HT-29 (cell line): Measurements from ENCODE around the gene PCNT. TPM values are rescaled to one million over a fixed set of nuclear protein-coding genes. Genes with fewer than 3 reads are reported as not detected.
"Not testable (repeated sequence)": the region's sequence is repeated elsewhere in the genome, so short reads cannot be mapped to it uniquely, and the experiment has no call there.

Source experiments
- DNase-seq: peaks from one replicate; pipeline ENCODE4 v3.0.0-alpha.2; 2015; ENCODE audit warnings: low spot score
- total RNA-seq: library from RNA; depleted of rRNA; stranded (reverse); fragments of >200 nt; shearing (Covaris generic); gene quantifications from 2 replicates; pipeline ENCODE4 v1.2.3, GENCODE V29; 2014

PCNT gene
- total RNA-seq, 1 experiment from 2014 or later = 51.3 TPM

DNA sequence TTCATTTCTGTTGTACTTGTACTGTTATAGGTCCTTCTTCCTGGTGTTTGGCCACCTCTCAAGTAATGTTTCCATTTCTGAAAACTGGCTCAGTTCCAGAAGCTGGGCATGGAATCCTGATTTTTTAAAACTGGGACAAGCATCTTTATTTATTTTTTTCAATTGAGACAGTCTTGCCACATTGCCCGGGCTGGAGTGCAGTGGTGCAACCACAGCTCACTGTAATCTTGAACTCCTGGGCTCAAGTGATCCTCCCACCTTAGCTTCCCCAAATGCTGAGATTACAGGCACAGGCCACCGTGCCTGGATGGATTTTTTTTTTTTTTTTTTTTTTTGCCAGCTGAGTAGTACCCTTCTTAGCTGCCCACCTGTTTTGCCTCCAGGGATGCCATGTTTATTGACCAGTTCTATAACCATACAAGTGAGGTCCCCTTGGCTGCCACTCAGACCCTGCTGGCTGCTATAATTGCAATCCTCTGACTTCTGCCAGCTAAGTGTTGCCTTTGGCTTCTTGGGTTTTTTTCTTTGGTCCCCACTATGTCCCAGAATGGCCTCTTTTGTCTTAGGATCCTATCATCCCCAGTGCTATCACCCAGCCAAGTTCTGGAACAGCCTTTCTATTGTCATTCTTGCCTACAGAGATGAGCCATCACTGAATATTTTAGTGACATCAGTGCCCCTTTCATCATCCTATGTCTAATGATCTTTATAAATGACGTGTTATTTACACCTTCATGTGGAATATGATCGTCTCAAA lies 130.9 kb downstream of the PCNT start:
- DNase-seq = no peak

DNA sequence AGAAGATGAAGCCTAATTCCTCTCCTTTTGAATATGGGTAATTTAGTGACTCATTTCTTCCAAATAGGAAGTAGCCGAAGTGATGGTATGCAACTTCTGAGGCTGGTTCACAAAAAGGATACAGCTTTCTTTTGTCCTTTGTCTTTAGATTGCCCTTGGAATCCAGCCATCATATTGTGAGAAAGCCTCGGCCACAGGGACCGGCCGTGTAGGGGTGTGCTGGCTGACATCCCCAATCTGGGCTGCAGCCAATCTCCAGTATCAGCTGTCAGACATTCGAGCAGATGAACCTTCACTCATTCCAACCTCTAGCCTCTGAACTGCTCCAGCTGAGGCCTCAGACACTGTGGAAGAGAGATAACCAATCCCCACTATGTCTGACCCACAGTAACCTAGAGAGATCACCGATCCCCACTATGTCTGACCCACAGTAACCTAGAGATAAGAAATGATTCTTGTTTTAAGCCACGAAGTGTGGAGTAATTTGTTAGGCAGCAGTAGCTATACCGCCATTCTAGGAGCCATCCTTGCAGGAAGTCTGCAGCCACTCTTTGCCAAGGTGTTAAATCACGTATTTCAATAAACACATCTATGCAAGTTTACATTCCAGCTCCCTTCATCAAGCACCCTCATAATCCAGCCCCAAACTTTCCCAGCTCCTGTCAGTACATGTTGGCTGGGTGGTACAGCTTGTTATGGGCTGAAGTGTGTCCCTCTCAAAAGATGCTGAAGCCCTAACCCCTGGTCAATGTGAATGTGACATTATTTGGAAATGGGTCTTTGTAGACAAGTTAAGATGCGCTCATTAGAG lies 131.8 kb downstream of the PCNT start:
- no peak for DNase-seq

DNA sequence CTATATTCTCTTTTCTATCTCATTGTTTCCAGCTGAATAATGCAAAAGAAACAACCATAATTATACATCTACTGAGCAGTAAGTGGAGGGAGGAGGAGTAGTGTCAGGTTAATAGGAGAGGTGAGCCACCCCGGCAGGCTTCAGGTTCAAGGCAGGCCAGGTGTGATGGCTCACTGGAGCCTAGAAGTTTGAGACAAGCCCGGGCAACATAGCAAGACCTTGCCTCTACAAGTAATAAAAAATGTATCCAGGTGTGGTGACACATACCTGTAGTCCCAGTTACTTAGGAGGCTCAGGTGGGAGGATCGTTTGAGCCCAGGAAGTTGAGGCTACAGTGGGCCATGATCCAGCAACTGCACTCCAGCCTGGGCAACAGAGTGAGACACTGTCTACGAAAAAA lies 132.8 kb downstream of the PCNT start:
- DNase-seq = no peak

DNA sequence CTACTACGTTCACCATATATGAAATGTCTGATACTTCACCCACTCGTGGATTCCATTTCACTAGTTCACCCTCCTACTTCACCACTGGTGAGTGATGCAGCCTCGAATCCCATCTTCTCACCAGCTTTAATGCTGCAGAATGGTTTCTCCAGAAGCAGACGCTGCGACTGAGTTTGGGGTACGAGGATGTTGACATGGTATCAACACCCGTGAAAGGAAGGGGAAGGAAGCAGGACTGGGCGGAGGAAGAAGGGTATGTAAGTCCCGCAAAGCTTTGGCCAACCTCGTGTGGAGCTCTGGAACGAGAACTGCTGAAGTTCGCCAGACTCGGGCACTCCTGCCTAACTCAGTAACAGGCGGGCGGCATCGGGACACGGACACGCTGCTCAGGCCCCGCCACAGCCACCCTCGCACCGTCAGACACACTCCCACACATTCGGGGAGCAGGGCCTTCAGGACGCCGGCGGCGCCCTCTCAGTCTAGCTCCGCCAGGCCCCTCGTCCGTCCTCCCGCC lies 133.9 kb downstream of the PCNT start:
- DNase-seq = peak; percentile 41

DNA sequence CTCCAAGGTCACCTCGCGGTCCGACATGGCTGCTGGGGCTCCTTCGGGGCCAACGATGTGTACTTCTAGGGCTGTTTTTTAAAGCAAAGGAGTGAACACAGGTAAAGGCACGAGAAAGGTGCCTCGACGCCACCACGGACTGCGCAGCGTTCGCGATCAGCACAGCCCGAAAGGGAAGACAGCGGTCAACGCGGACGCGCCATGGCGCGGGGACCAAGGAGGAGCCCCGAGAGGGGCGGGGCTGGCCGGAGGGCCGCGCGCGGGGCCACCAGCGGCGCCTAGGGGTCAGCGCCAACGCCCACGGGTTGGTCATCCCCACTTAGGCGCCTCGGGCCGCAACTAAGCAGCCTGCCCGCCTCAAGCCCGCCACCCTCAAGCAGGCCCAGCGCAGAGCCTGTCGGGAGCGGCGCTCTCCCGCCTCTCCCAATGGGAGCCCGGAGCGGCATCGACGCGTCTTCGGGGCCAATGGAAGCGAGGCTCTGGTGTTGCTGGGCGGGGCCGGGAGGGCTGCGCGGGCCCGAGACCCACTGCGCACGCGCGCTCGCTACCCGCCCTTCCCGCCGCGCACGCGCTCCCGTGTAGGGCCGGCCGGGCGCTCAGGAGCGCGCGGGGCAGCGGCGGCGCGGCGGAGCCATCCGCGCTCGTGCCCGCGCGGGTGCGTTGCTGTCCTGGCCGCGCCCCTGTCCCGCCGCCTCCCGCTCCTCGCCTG lies 134.5 kb downstream of the PCNT start, which contains the start of gene DIP2A:
Gene DIP2A (plus strand): TSS at position 577 of the 709 bp plus-strand sequence. CDS start 241 bp downstream, outside the sequence.
- peak; percentile 91 for DNase-seq

DNA sequence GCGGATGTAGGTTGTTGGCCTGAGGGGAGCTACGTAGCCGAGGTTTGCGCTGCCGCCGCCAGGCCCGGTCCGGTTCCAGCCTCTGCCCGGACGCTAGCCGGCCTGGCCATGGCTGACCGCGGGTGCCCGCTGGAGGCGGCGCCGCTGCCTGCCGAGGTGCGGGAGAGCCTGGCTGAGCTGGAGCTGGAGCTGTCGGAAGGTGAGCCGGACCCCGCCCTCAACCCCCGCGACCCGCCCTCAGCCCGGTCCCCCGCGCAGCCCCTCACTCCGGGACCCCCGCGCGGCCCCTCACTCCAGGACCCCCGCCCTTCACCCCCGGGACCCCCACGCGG lies 135.0 kb downstream of the PCNT start:
- DNase-seq = no peak

DNA sequence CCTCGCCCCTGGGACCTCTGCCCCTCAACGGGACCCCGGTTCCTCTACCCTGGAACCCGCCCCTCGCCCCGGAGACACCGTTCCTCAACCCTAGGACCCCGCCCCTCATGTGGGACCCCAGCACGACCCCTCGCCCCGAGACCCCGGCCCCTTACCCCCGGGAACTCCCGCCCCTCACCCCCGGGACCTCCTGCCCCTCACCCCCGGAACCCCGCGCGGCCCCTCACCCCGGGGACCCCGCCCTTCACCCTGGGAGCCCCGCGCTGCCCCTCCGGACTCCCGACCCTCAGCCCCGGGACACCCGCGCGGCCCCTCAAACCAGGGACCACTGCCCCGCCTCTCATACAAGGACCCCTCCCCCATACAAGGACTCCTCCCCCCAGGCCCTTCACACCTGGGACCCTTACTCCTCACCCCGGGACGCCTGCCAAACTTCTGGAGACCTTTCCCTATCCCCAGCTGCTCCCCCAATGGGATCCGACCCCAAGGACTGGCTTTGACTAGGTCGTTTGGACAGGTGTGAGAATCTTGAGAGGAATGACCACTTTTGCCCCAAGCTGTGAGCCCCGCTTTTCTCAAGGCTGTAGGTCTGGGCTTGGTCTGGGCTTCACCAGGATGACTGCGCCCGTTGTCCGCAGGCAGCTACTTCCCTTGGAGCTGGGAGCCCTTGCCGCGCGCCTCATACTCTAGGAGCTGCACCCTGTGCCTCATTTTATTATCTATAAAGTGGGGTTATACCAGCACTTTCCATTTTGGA lies 135.6 kb downstream of the PCNT start:
- DNase-seq = peak; percentile 14

DNA sequence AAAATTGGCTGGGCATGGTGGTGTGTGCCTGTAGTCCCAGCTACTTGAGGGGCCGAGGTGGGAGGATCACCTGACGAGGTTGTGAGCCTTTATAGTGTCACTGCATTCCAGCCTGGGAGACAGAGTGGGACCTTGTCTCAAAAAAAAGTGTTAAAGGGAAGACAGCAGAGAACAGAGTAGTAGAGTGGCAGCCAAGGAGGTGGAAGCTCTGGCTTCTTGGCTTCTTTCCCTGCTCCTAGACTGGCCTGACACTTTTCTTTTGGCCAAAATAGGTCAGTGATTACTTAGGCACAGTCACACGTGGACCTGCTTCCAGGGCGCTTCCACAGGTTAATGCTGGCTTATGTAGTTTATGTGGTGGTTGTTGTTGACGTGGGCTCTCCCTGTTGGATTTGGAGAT lies 138.0 kb downstream of the PCNT start:
- DNase-seq = no peak

DNA sequence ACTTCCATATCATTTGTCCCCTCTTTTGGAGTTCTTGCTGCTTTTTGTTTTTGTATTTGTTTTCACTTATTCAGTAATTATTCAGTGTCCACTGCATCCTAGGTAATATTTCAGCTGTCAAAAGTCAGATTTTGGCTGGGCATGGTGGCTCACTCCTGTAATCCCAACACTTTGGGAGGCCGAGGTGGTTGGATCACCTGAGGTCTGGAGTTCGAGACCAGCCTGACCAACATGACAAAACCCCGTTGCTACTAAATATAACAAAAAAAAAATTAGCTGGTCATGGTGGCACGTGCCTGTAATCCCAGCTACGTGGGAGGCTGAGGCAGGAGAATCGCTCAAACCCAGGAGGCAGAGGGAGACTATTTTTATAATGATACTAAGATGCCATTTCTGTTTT lies 141.2 kb downstream of the PCNT start:
- DNase-seq = not testable (repeated sequence)

DNA sequence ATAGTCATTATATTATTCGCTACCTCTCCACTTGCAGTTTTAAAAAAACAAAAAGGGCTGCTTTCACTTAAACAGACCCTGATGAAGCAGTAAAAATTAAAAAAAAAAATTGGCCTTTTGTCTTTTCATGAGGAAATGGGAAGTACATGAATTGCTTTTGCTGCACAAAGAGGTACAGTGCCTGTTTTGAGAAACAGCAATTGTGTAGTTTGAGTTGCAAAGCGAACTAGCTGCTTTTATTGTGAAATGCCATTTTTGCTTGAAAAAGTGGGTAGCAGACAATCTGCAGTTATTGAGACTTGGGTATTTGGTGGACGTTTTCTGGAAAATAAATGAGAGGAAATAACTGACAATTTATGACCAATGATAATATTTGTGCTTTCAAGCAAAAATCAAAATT lies 141.7 kb downstream of the PCNT start:
- no peak for DNase-seq

DNA sequence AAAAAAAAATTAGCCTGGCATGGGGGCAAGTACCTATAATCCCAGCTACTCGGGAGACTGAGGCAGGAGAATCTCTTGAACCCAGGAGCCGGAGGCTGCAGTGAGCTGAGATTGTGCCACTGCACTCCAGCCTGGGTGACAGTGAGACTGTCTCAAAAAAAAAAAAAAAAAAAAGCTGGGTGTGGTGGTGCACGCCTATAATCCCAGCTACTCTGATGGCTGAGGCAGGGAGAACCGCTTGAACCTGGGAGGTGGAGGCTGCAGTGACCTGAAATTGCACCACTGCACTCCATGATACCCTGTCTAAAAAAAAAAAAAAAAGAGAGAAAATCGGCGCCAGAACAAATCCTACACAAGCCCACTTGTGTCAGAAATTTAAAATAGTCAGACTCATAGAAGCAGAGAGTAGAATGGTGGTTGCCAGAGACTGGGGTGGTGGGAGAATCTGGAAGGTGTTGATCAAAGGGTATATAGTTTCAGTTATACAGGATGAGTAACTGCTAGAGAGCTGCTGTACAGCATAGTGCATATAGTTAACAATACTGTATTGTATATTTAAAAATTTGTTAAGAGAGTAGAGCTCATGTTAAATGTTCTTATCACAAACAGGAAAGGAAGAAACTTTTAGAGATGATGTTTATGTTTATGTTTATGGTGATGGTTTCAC lies 144.3 kb downstream of the PCNT start:
- no peak for DNase-seq

DNA sequence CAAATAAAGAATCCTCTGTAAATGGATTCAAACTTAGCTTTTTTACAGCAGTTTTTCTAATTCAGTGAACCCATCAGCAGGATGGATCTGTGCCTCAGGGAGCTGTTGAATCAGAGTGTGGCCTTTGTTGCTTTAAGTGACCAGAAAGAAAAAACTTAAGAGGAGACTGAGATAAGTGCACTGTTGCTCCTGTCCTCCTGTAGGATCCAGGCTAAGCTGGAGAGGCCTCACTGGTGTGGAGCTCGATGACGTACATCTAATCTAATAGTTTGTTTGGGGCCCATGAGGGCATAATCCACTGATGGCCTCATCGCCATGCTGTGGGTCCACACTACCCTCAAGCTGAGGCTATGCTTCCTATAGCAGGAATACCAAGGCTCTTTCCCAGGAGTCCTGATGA lies 145.3 kb downstream of the PCNT start:
- DNase-seq = no peak

DNA sequence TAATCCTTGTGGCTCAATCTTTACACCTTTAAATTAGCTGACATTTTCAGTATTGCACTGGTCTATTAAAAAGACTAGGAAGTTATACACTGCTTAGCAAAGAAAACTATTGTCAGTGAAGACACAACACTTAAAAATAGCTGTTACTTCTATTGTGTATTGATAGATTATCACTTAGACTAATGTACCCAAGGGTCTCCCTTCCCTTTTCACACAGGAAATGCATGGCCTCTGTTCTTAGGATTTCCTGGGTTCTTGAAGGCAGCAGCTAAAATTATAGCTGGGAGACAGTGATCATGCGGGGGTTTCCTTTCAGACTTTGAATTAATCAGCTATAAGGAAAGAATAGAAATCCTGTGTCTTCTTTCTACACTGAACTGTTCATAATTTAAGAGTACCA lies 147.6 kb downstream of the PCNT start:
- no peak for DNase-seq

DNA sequence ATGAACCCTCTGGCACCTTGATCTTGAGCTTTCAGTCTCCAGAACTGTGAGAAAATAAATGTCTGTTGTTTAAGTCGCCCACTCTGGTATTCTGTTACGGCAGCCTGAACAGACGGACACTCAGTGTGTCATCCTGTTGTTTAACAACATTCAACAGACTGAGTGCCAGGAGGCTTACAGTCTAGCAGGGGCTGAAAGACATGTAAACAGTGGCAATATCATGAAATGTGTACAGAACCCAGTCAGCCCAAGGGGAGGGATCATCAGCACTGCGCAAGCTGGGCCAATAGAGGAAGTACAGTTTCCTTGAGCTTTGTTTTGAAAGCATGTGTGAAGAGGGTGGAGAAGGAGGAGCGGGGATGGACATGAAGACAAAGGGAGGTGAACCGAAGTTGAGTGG lies 148.3 kb downstream of the PCNT start:
- DNase-seq = no peak

DNA sequence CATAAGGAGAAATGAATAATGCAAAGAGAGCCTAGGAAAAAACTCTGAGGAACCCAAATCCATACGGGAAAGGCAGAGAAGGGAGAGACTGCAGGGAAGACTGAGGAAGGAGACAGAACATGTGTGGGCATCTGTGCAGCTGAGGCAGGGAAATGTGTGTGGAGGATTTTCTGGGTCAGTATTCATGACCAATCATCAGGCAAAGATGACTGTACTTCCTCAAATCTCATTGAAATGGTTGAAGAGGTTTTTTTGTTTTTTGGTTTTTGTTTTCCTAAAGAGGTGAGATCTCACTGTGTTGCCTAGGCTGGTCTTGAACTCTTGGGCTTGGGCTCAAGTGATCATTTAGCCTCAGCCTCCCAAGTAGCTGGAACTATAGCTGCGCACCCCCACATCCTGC lies 150.4 kb downstream of the PCNT start:
- DNase-seq = no peak

DNA sequence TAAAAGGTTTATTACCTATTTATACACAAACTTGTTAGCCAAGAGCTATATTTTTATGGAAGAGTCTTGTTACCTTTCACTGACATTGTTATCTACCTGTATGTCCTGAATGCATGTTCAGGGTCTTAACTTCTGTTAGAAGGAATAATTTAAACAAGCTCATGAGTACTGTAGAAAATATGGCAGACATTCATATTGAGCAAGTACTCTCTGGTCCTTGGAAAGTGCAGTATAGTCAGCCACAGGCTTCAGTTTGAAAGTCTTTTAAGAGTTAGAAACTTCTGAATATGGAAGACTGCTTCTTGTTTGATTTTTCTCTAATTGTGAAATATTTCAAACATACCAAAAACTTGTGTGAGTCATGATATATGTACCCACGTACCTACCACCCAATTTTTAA lies 151.3 kb downstream of the PCNT start:
- DNase-seq = no peak

DNA sequence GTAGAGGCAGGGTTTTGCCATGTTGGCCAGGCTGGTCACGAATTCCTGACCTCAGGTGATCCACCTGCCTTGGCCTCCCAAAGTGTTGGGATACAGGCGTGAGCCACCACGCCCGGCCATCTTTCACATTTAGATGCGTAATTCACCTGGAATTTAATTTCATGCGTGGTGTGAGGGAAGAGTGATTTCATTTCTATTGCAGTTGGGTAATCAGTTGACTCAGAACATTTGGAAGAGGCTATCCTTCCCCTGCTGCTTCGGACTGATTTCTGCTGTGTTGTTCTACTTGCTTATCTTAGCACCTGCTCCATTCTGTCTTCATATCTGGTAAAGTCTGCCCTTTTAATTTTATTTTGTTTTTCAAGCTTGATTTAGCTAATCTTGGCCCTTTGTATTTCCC lies 153.8 kb downstream of the PCNT start:
- no peak for DNase-seq

DNA sequence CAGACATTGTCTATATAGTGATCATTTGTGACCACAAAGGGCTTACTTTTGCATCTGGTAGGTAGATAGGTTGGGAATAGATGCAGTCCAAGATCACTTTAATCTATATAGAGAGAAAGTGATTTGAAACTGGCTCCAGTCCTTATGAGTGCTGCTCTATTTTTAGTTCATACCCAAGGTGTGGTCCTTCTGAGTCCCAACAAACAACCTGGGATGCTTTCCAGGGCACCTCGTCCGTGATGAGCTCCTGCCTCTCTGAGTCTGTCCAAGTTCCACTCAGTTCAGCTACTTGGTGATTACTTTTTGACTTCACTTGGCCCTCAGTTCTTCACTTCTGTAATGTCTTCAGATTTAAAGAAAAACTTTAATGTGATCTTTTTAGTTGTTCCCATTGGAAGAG lies 155.0 kb downstream of the PCNT start:
- no peak for DNase-seq

DNA sequence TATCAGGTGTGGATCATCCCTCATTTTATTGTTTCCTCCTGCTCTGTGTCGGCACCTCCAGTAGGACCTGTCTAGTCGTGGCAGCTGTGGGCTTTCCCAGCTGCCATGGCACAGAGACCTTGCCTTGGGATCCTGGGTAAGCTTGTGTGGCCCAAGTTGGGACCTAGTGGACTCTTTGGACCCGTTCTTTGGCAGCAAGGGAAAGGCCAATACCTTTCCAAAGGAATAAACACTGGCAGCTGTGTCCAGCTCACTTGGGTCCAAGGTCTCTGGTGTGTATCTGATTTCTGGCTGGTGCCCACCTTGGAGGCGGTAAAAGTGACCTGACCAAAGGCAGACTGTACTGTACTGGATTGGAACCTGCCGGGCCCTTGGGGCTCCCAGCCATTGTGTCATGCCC lies 156.5 kb downstream of the PCNT start:
- DNase-seq = no peak

DNA sequence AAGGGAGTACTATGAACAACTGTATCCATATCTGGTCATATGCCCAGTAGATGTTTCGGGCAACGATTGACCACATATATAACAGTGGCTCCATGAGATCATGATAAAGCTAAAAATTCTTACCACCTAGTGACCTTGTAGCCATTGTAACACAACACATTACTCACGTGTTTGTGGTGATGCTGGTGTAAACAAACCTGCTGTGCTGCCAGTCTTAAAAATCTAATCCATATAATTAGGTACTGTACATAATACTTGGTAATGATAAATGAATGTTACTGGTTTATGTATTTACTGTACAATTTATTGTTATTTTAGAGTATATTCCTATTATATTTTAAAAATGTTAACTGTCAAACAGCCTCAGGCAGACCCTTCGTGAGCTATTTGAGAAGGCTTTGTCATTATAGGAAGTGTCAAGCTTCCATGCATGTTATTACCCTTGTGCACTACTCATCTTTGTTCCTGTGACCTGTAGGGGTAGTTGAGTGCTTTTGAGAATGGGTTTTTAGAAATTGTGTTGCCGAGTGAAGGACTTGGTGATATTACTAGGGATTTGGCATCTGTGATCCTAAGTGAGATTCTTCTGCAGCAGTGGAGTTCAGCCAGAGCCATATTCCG lies 158.4 kb downstream of the PCNT start:
- DNase-seq = no peak

DNA sequence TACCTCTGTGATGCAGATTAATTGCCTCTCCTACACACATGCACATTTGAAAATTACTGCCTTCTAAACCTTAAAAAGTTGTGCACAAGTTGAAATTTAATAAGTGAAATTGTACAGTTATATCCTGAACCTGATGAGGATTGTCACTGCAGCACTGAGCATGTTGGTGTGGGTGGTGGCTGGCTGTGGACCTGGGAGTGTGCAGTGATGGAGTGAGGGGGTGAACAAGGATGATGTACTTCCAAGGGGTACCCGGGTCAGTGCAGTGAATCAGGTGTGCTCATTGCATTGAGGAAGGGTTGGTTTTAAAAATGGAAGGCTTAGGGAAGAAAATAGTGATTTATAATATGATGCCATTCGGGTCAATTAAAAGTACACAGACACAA lies 158.9 kb downstream of the PCNT start:
- no peak for DNase-seq
